ENCODE measurements around the gene PDZD2.
"Not testable (repeated sequence)": the region's sequence is repeated elsewhere in the genome, so short reads cannot be mapped to it uniquely, and the experiment has no call there.

The PDZD2 gene

DNA sequence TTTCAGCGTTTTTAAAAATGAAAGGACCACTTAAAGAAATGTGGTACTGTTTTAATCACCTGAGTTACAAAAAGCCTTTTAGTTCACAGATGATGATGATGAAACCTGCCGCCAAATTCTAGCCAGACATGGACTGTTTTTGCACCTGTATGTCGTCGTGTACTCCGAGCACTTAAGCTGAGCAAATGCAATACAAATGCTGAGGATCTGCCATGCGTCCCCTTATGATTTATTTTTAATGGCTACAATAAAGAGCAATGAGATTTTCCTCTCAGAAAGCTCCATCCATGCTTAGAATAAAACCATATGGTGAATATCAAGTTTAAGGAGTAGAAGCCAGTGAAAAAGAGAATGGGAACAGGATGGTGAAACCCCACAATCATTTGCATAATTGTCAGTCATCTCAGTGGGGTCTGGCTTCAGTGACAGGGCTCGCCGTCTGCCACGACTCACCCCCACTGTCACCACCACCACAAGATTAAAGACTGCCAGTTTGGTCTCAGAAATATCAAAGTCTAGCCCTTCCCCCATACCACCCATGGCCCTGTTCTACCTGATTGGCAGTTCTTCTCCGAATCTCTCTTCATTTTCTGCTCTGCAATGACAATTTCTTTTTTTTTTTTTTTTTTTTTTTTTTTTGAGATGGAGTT is 375.3 kb downstream of the PDZD2 start:
- DNase-seq (ENCODE audit: low read depth), result no peak

DNA sequence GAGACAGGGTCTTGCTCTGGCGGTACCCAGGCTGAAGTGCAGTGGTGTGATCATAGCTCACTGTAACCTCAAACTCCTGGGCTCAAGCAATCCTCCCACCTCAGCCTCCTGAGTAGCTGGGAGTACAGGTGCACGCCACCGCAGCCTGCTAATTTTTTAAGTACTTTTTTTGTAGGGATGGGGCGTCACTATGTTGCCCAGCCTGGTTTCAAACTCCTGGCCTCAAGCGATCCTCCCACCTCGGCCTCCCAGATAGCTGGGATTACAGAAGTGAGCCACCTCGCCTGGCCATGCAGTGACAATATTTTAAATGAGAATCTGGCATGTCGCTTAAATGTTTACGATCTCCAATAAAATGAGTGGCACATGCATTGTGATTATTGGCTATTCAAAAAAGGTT is 376.3 kb downstream of the PDZD2 start:
- DNase-seq (ENCODE audit: low read depth), result not testable (repeated sequence)

DNA sequence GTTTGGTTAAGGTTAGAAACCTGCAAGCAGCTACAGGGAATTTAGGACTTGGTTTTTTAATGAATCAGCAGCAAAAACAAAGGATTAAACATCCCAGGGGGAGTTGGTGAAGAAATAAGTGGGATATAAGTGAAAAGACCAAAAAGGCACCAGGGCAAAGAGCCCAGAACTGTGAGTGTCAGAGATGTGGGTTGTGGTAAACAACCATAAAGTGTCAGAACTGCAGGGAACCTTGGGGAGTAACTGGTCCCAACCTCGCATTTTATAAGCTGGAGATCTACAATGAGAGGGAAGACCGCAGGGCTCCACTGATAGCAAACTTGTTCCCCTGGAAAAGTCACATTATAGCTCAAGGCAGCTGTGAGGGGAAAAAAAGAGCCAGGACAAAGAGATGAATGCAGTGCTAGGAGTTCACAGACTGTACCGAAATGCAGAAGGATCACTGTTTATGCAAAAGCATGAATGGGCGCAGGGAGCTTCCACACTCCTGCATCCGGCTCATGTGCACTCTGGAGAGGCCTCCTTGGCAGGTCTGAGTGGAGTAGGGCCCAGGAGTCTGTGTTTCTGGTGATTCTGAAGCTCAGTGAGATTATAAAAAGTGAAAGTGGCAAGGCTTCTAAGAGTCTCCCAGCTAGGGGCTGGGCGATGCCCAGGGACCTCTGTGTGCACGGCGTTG is 378.9 kb downstream of the PDZD2 start:
- no peak for DNase-seq (ENCODE audit: low read depth)

DNA sequence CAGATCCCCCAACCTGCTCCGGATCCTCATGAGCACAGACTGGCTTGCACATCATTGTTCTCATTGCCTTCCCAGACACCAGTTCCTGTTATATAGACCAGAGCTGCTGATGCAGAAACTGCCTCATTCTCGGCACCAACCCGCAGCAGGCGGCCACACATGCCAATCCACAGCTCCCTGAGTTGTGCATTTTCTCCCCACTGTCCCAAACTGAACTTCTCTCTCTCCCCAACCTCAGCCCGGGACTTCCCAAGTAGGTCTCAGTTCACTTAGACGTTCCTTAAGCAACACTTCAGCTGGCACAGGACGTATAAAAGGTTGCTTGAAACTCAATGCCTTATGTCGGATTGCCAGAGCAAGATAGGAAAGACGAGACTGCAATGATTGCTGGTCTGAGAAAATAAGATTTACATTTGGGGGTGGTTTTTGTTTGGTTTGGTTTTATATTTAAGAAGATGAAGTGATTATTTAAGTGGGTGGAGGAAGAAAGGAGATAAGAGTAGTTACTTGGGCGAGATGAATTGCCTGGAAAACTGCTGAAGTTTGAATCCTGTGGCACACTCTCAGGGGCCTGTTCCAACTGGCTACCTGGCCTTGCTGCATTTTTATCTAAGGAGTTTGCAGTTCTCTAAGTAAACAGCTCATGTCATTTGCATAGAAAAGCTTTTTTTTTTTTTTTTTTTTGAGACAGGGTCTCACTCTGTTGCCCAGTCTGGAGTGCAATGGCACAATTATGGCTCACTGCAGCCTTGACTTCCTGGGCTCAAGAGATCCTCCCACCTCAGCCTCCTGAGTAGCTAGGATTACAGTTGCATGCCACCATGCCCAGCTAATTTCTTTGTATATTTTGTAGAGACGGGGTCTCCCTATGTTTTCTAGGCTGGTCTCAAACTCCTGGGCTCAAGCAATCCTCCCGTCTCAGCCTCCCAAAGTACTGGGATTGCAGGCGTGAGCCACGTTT is 379.8 kb downstream of the PDZD2 start:
- DNase-seq (ENCODE audit: low read depth), result no peak

DNA sequence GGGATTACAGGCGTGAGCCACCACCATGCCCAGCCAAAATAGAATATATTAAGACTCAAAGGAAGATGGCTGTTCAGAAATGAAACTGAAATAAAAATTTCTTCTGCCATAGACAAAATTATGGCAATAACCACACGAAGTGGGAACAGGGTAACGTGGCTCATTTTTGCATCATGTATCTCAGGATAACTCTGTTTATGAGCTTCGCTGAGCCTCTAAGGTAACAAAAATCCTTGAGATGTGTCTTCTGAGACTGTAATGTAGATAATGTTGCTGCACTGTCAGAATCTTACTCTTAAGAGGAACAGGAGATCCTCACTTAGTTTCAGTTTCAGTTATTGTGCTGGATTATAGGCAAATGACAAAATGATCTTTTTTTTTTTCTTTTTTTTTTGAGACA is 381.3 kb downstream of the PDZD2 start:
- DNase-seq (ENCODE audit: low read depth), result no peak

DNA sequence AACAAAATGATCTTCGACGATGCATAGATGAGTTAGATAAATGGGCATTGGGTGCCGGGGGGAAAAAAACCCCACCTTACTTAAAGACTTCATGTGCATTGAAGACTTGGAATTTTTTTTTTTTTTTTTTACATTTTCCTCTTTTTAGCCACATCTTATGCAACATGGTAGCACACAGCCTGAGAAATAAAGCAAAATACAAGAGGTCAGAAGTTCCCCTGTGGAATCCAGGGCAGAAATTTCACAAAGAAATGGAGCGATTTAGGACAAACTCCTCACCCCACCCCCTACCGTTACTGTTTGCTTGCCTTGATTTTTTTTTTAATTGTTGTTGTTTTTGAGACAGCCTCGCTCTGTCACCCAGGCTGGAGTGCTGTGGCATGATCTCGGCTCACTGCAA is 382.0 kb downstream of the PDZD2 start:
- no peak for DNase-seq (ENCODE audit: low read depth)

DNA sequence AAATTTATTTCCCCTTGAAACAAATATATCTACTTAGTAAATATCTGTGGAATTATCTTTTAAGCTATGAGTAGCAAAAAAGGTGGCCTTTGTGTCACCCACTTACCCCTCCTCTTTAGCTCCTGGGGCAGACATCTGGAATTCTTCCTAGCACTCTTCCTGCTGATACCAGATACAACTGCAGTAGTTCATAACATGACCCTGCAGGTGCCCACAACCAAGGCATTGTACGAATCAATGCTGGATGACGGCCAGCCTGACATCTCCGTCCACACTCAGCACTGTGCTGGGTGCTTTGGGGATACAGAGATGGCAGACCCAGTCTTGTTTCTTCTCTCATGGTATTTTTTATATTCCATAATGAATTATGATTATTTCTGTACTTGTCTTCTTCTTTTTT is 382.8 kb downstream of the PDZD2 start:
- DNase-seq (ENCODE audit: low read depth), result no peak

DNA sequence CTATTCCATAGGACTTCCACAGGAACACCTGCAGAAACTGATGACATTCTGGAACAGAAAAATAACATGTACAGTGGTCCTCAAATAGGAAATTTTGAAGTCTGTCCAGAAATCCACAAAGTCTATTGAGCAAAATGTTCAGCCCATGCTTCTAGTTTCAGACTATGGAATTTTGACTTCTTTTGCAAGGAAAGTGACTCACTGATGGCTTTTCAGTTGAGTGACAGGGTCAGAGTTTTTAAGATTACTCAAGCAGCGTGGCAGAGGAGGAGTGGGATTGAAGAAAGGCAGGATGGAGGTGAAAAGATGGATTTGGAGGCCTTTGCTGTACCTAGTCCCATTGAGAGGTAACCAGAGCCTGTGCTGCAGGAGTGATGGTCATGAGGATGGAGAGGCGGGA is 383.7 kb downstream of the PDZD2 start:
- DNase-seq (ENCODE audit: low read depth), result no peak

DNA sequence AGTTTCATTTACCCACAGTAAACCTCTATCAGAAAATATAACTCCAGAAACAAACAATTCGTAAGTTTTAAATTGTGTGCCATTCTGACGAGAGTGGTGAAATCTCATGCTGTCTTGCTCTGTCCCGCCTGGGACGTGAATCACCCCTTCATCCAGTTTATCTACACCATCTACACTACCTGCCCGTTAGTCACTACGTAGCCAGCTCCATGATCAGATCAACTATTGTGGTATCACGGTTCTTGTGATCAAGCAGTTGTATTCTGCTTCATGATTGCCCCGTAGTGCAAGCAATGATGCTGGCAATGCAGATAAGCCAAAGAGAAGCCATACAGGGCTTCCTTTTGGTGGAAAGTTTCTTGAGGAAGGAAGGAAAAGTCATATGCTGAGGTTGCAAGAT is 384.9 kb downstream of the PDZD2 start:
- DNase-seq (ENCODE audit: low read depth), result no peak

DNA sequence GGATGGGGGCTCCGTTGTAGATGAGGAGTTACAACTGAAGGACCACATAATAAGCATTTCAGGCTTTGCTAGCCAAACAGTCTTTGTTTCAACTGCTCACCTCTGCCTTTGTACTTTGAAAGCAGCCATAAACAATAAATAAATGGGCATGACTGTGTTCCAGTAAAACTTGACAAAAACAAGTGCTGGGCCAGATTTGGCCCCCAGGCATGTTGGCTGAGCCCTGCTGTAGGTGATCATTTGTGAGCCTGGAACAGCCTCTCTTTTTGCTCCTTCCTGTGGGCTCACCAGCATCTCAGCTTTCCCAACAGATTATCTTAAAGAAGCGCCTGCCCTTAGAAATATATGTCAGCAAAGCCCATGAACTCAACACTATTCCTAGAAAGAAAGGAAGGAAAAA is 385.8 kb downstream of the PDZD2 start:
- no peak for DNase-seq (ENCODE audit: low read depth)

DNA sequence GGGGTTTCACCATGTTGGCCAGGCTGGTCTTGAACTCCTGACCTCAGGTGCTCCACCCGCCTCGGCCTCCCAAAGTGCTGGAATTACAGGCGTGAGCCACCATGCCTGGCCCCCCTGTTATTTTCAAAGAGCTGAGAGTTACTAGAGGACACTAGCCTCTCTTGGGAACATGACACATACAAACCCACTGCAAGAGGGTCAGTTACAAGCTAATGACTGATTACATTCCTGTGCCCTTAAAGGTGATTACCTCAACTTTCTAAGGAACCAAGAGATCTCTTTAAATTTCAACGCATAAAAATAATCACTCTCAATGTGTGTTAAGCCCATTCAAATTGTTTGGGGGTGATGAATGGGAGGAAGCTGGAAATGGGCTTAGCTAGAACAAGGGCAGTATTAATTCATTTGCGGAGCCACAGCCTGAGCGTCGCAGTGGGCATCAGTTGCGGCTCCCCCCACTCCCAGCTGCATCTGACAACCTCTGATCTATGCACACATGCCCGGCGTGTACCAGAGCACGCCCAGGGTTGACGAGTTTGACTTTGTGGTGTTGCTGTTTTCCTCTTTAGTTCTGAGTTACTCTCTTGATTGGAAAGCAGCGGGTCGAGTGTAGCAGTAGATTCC is 388.3 kb downstream of the PDZD2 start:
- no peak for DNase-seq (ENCODE audit: low read depth)

DNA sequence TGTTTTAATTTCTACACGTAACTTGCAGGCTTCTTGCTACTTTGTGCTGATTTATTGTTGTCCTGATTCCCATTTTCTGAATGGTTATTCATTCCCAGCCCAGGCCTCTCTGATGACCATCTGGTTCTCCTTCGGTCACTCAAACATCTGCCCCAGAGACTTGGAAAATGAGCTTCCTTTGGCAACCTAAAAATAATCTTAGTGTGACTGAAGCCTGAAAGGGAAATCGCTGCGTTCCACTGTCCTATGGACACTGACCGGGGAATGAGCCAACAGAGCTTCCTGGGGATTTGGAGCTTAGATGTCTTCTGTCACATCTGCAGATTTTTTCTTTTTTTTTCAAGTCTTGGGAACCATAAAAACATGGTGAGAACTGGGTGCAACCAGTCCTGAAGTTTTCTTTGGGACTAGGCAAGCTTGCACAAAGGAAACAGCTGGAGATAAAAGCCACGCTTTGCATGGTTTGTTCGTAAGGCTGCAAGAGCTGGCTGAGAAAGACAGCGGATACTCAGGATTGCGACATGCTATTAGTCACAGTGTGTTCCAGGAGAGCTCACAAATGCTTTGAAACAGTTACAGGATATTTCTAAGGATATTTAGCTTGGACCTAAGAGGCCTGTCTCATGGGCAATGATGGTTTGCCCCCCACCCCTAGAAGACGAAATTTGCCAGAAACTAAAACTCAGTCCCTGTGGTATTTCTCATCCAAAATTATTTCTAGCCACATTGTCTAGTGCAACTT is 389.0 kb downstream of the PDZD2 start:
- DNase-seq (ENCODE audit: low read depth), result no peak

DNA sequence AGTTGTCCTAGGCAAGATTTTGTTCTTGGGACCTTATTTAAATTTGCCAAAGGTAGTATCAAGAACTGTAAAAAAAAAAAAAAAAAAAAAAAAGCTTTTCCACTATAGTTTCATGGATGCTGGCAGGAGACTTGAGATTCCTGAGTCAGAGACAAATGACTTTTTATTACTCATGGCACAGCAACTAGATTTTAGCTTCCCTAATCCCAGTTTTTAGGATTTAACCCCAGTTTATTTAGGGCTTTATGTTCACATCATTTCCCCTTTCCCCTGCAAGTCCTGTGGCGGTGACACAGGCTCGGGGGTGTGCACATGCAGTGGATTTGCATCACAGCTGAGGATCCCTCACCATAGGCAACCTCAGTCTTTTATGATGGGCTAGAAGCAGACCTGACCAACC is 390.3 kb downstream of the PDZD2 start:
- no peak for DNase-seq (ENCODE audit: low read depth)

DNA sequence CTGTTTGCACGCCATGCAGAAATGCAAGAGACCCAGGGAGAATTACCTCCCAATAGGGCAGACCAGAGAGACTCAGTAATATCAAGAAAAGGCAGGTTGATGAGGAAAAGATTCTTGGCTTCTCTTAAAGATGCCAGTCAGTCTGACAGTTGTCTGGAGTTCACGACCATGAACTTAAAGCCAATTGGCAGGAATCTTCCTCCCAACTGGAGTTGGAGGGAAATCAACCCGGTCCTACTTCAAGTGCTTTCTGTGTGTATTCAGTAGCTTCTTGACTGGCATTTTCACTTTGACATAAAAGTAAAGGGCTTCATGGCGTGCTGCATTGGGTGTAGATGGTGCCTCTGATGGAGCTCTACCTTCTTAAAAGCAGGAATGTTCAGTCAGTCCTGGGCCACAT is 390.9 kb downstream of the PDZD2 start:
- DNase-seq (ENCODE audit: low read depth), result no peak

DNA sequence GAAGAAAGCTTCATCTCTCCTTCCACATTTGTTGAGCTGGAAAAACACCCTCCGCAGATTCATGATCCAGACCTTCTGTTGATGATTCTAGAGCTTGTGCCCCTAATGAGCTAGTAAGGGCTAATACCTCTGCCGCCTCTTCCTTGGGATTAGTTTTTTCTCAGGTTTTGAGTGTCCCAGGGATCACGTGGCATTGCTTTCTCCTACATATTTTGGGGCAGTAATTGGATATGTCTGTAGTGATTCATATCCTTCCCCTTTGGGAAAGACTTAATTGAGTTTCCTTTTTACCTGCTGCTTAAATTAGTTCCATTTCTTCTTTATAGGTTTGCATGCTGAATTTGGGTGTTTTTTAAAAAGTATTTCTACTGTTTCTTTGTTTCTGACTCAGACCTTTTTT is 391.3 kb downstream of the PDZD2 start:
- DNase-seq (ENCODE audit: low read depth), result no peak

DNA sequence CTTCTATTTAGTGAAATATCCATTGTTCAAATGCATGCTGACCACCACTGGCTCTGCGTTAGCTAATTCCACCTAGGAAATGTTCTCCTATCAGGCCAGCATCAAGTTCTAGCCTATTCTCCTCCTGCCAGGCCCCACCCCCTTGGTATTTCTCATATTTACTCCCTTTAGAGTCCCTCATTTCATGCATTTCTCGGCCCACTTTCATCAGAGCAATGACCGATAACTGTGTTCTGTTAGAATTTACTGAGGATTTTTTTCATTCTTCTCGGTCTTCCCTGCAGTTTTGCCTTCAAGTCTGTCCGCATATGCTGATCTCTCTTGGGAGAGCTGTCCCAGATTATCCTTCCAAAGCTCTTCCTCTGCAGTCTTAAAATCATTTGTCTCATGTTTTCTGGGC is 391.8 kb downstream of the PDZD2 start:
- DNase-seq (ENCODE audit: low read depth), result no peak

DNA sequence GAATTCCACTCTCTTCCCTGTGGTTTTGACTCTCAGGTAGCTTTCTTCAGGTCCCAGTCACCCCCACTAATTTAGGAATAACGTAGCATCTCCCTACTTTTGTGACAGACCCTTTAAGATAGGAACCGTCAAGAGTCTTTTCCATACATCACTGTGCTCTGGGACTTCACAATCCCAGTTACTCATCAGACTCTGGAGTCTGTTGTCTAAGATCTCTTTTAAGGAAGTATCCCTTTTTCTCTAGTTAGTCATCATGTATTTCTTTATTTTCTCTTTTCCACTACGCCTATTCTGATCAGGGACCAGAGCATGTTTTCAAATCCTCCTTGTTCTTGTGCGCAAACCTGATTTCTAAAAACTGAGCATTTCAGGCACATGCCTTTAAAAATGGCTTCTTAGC is 392.2 kb downstream of the PDZD2 start:
- DNase-seq (ENCODE audit: low read depth), result no peak

DNA sequence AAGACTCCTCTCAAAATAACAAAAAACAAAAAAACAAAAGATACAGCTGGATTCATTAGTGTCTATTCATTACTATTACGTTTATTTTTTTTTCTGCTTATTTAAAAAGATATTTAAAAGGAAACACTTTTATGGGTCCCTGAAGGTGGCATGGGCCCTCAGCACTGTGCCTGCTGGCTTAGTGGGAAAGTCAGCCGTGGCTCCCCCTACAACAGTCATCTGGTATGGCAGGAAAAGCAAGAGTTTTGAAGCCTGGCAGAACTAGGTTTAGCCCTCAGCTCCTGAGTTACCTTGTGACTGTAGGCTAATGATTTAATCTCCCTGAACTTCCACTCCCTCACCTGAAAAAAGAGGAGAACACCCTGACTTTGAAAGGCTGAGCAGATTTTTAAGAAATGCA is 399.6 kb downstream of the PDZD2 start:
- DNase-seq (ENCODE audit: low read depth), result no peak

DNA sequence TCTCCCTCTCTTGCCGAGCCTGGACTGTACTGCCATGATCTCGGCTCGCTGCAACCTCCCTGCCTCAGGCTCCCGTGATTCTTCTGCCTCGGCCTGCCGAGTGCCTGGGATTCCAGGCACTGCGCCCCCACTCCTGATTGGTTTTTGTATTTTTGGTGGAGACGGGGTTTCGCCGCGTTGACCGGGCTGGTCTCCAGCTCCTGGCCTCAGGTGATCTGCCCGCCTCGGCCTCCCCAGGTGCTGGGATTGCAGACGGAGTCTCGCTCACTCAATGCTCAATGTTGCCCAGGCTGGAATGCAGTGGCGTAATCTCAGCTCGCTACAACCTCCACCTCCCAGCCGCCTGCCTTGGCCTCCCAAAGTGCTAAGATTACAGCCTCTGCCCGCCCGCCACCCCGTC is 400.2 kb downstream of the PDZD2 start:
- not testable (repeated sequence) for DNase-seq (ENCODE audit: low read depth)

DNA sequence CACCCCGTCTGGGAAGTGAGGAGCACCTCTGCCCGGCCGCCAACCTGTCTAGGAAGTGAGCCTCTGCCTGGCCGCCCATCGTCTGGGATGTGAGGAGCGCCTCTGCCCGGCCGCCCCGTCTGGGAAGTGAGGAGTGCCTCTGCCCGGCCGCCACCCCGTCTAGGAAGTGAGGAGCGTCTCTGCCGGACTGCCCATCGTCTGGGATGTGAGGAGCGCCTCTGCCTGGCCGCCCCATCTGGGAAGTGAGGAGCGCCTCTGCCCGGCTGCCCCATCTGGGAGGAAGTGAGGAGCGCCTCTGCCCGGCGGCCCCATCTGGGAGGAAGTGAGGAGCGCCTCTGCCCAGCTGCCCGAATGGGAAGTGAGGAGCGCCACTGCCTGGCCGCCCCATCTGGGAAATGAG is 400.7 kb downstream of the PDZD2 start:
- not testable (repeated sequence) for DNase-seq (ENCODE audit: low read depth)

DNA sequence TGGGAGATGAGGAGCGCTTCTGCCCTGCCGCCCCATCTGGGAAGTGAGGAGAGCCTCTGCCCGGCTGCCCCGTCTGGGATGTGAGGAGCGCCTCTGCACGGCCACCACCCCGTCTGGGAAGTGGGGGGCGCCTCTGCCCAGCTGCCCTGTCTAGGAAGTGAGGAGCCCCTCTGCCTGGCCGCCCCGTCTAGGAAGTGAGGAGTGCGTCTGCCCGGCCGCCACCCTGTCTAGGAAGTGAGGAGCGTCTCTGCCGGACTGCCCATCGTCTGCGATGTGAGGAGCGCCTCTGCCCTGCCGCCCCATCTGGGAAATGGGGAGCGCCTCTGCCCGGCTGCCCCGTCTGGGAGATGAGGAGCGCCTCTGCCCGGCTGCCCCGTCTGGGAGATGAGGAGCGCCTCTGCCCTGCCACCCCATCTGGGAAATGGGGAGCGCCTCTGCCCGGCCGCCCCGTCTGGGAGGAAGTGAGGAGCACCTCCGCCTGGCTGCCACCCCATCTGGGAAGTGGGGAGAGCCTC is 401.3 kb downstream of the PDZD2 start:
- not testable (repeated sequence) for DNase-seq (ENCODE audit: low read depth)

DNA sequence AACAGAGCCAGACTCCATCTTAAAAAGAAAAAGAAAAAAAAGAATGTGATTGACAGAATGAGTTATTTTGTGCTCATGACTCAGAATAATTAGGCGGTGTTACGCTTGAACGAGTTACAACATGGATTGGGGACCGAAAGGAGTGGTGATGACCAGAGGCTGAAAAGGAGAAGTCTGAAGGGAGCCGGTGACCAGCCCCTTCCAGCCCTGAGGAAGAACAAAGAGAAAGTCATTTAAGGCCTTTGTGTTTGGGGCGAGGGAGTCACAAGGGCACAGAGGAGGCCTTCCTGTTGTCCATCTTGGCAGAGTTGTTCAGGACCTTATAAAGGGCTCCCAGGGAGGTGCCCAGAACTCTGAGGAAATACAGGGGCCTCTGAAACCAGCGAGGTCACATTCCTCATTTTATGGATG is 403.6 kb downstream of the PDZD2 start:
- no peak for DNase-seq (ENCODE audit: low read depth)
